ENCODE measurements around the gene C1QTNF9. TPM values are rescaled to one million over a fixed set of nuclear protein-coding genes. Genes with fewer than 3 reads are reported as not detected.
"Not testable (repeated sequence)": the region's sequence is repeated elsewhere in the genome, so short reads cannot be mapped to it uniquely, and the experiment has no call there.

The C1QTNF9 gene
- total RNA-seq, 4 donors from 2014 or later, result 0.53 TPM; not detected in 3

DNA sequence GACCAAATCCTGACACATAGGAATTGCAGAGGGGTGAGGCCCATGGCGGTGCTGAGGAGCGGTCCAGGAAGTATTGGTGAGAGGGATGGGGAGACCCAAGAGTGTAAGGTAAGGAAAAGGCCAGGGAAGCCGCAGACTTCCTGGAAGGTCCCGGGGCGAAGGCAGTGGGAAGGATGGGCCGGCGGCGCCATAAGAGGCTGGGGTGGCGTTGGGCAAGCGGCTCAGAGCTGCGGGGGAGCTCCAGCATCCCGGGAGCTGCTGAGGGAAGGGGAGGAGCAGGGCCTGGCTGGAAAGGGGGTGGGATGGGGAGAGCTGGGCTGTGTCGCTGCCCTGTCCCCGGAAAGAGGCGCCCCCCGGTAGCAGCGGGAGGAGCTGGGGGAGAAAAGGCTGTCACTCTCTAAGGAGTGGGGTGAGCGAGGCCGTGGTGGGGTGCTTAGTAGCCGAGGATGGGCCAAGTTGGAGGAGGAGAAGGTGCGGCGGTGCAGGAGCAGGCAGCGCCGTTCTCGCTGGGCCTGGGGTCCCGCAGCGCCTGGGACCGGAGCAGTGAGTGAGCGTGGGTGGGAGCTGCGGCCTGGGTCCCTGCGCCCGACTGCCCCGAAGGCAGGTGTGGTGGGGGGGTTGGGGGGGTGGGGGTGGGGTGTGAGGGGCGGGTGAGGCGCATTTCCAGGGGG, 30.7 kb downstream of the C1QTNF9 start:
- TF ChIP-seq, protein P1, sequence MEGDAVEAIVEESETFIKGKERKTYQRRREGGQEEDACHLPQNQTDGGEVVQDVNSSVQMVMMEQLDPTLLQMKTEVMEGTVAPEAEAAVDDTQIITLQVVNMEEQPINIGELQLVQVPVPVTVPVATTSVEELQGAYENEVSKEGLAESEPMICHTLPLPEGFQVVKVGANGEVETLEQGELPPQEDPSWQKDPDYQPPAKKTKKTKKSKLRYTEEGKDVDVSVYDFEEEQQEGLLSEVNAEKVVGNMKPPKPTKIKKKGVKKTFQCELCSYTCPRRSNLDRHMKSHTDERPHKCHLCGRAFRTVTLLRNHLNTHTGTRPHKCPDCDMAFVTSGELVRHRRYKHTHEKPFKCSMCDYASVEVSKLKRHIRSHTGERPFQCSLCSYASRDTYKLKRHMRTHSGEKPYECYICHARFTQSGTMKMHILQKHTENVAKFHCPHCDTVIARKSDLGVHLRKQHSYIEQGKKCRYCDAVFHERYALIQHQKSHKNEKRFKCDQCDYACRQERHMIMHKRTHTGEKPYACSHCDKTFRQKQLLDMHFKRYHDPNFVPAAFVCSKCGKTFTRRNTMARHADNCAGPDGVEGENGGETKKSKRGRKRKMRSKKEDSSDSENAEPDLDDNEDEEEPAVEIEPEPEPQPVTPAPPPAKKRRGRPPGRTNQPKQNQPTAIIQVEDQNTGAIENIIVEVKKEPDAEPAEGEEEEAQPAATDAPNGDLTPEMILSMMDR (IDR thresholded peaks at IDR 0.05), result no peak
- no peak for TF ChIP-seq POLR2A (IDR thresholded peaks at IDR 0.05)
- intact Hi-C loops (cut with DNase I; ENCODE audit: low total_unique reads), result loop anchor here (2.0 kb wide), 1 partner anchor 41 kb away; no protein-coding TSS in a partner anchor
- no peak overlapping the region for H3K4me3 ChIP-seq (ENCODE audit: low read depth, poor library complexity, severe bottlenecking)
- WGBS, 2 donors, result 86 to 87% methylated on average over 30 to 34 of the region's 35 CpGs
- no peak for DNase-seq (ENCODE audit: low spot score in 2 of 2)

DNA sequence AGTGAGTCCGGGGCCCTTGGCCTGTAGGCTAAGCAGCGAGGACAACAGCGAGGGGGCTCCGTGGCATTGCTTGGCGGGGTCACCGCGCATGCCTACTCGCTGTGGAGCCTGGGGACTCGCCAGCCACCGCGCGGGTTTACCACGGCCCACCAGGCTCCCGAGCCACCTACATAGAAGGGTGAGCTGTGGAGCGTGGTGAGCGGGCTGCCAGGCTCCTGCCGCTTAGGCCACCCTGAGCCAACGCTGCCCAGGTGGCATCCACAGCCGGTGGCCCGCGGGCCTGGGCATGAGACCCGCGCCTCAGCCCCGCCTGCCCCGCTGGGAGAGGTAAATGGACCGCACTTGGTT, 31.2 kb downstream of the C1QTNF9 start:
- WGBS, 2 donors, result 86 to 95% methylated on average over 24 to 25 of the region's 26 CpGs
- H3K4me3 ChIP-seq (ENCODE audit: low read depth, poor library complexity, severe bottlenecking), result no peak overlapping the region
- TF ChIP-seq, protein P1 (IDR thresholded peaks at IDR 0.05), result no peak
- TF ChIP-seq POLR2A (IDR thresholded peaks at IDR 0.05), result no peak
- no peak for DNase-seq (ENCODE audit: low spot score in 2 of 2)
- intact Hi-C loops (cut with DNase I; ENCODE audit: low total_unique reads), result no loop called here

DNA sequence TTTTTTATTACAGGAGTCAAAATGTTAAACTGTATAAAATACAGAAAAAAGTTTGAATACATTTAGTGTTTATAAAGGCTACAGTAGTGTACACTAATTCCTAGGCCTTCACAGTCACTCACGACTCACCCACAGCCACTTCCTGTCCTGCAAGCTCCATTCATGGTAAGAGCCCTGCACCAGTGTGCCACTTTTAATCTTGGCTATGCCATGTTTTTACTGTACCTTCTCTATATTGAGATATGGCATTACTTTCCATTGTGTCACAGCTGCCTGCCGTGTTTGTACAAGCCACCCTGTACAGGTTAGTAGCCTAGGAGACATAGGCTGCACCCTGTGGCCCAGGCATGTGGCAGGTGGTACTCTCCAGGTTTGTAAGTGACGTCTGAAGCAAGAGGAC, 32.1 kb downstream of the C1QTNF9 start:
- H3K4me3 ChIP-seq (ENCODE audit: low read depth, poor library complexity, severe bottlenecking), result no peak overlapping the region
- TF ChIP-seq, protein P1 (IDR thresholded peaks at IDR 0.05), result no peak
- no peak for TF ChIP-seq POLR2A (IDR thresholded peaks at IDR 0.05)
- intact Hi-C loops (cut with DNase I; ENCODE audit: low total_unique reads), result no loop called here
- DNase-seq (ENCODE audit: low spot score in 2 of 2), result no peak
- 72 to 74% methylated on average over 3 of the region's 3 CpGs for WGBS, 2 donors

DNA sequence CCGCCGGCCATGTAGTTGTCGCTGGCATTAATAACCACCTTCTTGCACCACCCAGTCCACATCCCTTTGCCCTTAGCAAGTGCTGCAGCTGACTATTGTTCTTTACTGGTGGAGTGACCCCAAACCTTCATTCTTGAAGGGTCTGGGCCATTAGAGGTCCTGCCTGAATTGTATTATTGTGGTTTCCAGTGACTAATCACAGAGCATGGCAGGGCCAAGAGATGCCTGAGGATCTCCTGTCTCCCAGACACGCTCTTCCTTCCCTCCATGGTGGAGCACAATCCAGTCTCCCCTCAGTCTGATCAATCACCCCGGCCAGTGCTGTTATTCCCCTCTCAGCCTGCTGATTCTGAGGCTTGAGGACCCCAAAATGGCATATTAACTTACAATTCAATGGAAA, 39.0 kb downstream of the C1QTNF9 start:
- H3K4me3 ChIP-seq (ENCODE audit: low read depth, poor library complexity, severe bottlenecking), result no peak overlapping the region
- 61 to 65% methylated on average over 5 of the region's 5 CpGs for WGBS, 2 donors
- intact Hi-C loops (cut with DNase I; ENCODE audit: low total_unique reads), result no loop called here
- TF ChIP-seq POLR2A (IDR thresholded peaks at IDR 0.05), result no peak
- TF ChIP-seq, protein P1 (IDR thresholded peaks at IDR 0.05), result no peak
- no peak for DNase-seq (ENCODE audit: low spot score in 2 of 2)

DNA sequence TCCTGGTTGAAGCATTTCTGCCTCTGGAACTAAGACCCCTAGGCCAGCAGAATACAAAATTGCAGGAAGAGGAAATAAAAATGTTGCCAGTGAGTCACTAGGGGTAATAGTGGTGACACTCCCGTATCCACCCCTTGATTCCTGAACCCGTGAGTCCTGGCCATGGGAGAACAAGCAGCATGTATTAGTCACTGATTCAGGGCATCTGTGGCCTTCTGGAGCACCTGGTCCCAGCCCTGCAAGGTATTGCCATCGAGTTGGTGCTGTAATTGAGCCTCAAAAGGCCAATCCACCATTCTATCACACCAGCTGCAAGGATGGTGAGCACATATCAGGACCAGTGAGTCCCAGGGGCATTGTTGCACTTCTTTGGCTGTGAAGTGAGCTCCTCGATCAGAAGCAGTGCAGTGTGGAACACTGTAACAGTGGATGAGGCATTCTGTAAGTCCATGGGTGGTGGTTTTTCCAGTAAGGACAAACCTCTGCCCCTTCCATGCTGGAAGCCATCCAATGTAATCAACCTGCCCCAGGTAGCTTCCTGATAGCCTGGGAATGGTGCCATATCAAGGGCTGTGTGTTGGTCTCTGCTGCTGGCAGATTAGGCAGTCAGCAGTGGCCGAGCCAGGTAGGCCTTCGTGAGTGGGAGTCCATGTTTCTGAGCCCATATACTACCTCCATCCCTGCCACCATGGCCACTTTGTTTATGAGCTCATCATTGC, 39.6 kb downstream of the C1QTNF9 start:
- no peak for DNase-seq (ENCODE audit: low spot score in 2 of 2)
- no peak overlapping the region for H3K4me3 ChIP-seq (ENCODE audit: low read depth, poor library complexity, severe bottlenecking)
- intact Hi-C loops (cut with DNase I; ENCODE audit: low total_unique reads), result no loop called here
- 54 to 70% methylated on average over 4 to 6 of the region's 6 CpGs for WGBS, 2 donors
- no peak for TF ChIP-seq POLR2A (IDR thresholded peaks at IDR 0.05)

DNA sequence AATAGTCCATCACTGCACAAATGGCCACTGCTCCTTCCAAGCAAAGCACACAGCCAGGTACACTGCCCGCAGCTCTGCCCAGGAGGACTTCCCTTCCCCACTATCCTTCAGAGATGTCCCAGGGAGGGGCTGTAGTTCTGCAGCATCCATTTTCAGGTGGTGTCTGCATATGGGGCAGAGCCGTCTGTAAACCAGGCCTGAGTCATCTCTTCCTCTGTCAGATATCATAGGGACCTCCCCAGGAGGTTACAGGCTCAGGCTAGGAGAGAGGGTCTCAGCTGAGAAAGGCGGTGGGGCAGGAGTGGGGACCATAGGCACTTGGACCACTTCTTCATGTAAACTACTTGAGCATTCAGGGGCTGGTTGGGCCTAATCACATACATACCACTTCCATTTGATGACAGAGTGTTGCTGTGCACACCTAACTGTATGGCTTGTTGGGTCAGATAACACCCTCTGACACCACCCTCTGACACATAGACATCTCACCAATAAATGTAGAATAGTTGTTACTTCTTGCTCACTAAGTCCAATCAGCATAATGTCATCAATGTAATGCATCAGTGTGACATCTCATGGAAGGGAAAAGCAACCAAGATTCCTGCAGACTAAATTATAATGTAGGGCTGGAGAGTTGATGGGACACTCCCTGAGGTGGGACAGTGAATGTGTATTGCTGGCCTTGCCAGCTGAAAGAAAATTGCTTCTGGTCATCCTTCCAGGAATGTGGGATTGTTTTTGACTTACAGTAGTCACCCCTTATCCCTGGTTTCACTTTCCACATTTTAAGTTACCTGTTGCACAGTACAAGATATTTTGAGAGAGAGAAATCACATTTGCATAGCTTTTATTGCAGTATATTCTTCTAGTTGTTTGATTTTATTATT, 40.6 kb downstream of the C1QTNF9 start:
- H3K4me3 ChIP-seq (ENCODE audit: low read depth, poor library complexity, severe bottlenecking); DNase-seq (ENCODE audit: low spot score in 2 of 2); intact Hi-C loops (cut with DNase I; ENCODE audit: low total_unique reads): not testable (repeated sequence)
- WGBS, 2 donors, result 94% methylated on average over 3 of the region's 3 CpGs

Data from lower leg skin (tissue), 4 donors.